Measurements from ENCODE around the gene TNPO3. TPM values are rescaled to one million over a fixed set of nuclear protein-coding genes. Genes with fewer than 3 reads are reported as not detected.
"Not testable (repeated sequence)": the region's sequence is repeated elsewhere in the genome, so short reads cannot be mapped to it uniquely, and the experiment has no call there.

Gene TNPO3
- total and polyA plus RNA-seq, 2 experiments from 2014 or later, result 21.8 to 31.1 TPM

GRCh38 chr7:128916643-128916915 is 138.3 kb downstream of the TNPO3 start:
- H3K4me1 ChIP-seq (ENCODE audit: low read depth), result no peaks in the 10 kb centered on the region
- H3K9me3 ChIP-seq (ENCODE audit: low read depth), result no peaks in the 10 kb centered on the region
- H3K27ac ChIP-seq, result no peak overlapping the region
- no peak overlapping the region for H3K4me3 ChIP-seq
- H3K27me3 ChIP-seq, result peaks cover 70% of the 10 kb centered on the region
- no peak for DNase-seq (ENCODE audit: low read depth in 1 of 2, low spot score in 1 of 2)
- TF ChIP-seq CTCF (IDR thresholded peaks at IDR 0.05; ENCODE audit: low read depth, low read length), result no peak
- H3K36me3 ChIP-seq, result no peaks in the 10 kb centered on the region

GRCh38 chr7:128915841-128916642 is 138.9 kb downstream of the TNPO3 start:
- Histone ChIP-seq H3K4me1 (ENCODE audit: low read depth) (no peaks in the 10 kb centered on the region), H3K27me3 (peaks cover 70% of the 10 kb centered on the region), H3K36me3 (no peaks in the 10 kb centered on the region), H3K27ac (no peak overlapping the region), H3K4me3 (no peak overlapping the region), H3K9me3 (ENCODE audit: low read depth) (no peaks in the 10 kb centered on the region)
- TF ChIP-seq CTCF (IDR thresholded peaks at IDR 0.05; ENCODE audit: low read depth, low read length), result no peak
- DNase-seq (ENCODE audit: low read depth in 1 of 2, low spot score in 1 of 2), result no peak

- H3K9me3 ChIP-seq (ENCODE audit: low read depth), result no peaks in the 10 kb centered on the region
- peaks cover 70% of the 10 kb centered on the region for H3K27me3 ChIP-seq
- H3K4me1 ChIP-seq (ENCODE audit: low read depth), result no peaks in the 10 kb centered on the region
- DNase-seq (ENCODE audit: low read depth in 1 of 2, low spot score in 1 of 2), result no peak
- no peak overlapping the region for H3K4me3 ChIP-seq
- H3K36me3 ChIP-seq, result no peaks in the 10 kb centered on the region
- TF ChIP-seq CTCF (IDR thresholded peaks at IDR 0.05; ENCODE audit: low read depth, low read length), result no peak
- no peak overlapping the region for H3K27ac ChIP-seq
Observed at GRCh38 chr7:128915271-128915819, 139.6 kb downstream of the TNPO3 start.

- no peak for TF ChIP-seq CTCF (IDR thresholded peaks at IDR 0.05; ENCODE audit: low read depth, low read length)
- Histone ChIP-seq H3K27ac (no peak overlapping the region), H3K4me3 (no peak overlapping the region), H3K36me3 (no peaks in the 10 kb centered on the region), H3K9me3 (ENCODE audit: low read depth) (no peaks in the 10 kb centered on the region), H3K27me3 (peaks cover 69% of the 10 kb centered on the region), H3K4me1 (ENCODE audit: low read depth) (no peaks in the 10 kb centered on the region)
- DNase-seq (ENCODE audit: low read depth in 1 of 2, low spot score in 1 of 2), result no peak
Observed at GRCh38 chr7:128914566-128915151, 140.3 kb downstream of the TNPO3 start.

GRCh38 chr7:128913870-128914565 is 140.9 kb downstream of the TNPO3 start:
- H3K4me3 ChIP-seq, result no peak overlapping the region
- H3K27ac ChIP-seq, result no peak overlapping the region
- H3K36me3 ChIP-seq, result no peaks in the 10 kb centered on the region
- no peak for TF ChIP-seq CTCF (IDR thresholded peaks at IDR 0.05; ENCODE audit: low read depth, low read length)
- H3K27me3 ChIP-seq, result peaks cover 63% of the 10 kb centered on the region
- H3K9me3 ChIP-seq (ENCODE audit: low read depth), result no peaks in the 10 kb centered on the region
- no peak for DNase-seq (ENCODE audit: low read depth in 1 of 2, low spot score in 1 of 2)
- H3K4me1 ChIP-seq (ENCODE audit: low read depth), result no peaks in the 10 kb centered on the region

- H3K9me3 ChIP-seq (ENCODE audit: low read depth); H3K4me3 ChIP-seq; H3K36me3 ChIP-seq; DNase-seq (ENCODE audit: low read depth in 1 of 2, low spot score in 1 of 2); H3K4me1 ChIP-seq (ENCODE audit: low read depth); H3K27ac ChIP-seq: not testable (repeated sequence)
- peaks cover 54% of the 10 kb centered on the region for H3K27me3 ChIP-seq
Observed at GRCh38 chr7:128912709-128913495, 142.0 kb downstream of the TNPO3 start.

All from cardiac muscle cell (in vitro differentiated cells and primary cell).